ENCODE measurements around the gene PRAME. TPM values are rescaled to one million over a fixed set of nuclear protein-coding genes. Genes with fewer than 3 reads are reported as not detected.
A peak's percentile ranks its signal among the peaks of the same experiment; 100 is the strongest.
"Not testable (repeated sequence)": the region's sequence is repeated elsewhere in the genome, so short reads cannot be mapped to it uniquely, and the experiment has no call there.

Gene PRAME, protein sequence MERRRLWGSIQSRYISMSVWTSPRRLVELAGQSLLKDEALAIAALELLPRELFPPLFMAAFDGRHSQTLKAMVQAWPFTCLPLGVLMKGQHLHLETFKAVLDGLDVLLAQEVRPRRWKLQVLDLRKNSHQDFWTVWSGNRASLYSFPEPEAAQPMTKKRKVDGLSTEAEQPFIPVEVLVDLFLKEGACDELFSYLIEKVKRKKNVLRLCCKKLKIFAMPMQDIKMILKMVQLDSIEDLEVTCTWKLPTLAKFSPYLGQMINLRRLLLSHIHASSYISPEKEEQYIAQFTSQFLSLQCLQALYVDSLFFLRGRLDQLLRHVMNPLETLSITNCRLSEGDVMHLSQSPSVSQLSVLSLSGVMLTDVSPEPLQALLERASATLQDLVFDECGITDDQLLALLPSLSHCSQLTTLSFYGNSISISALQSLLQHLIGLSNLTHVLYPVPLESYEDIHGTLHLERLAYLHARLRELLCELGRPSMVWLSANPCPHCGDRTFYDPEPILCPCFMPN
- total RNA-seq (2021; ENCODE audit: unreplicated experiment) = 68.4 TPM
- 94.9 TPM for polyA plus RNA-seq (2012; ENCODE audit: insufficient read length)
- Bru-seq, nascent RNA = percentile 83 among the genes with signal in this experiment
- percentile 88 among the genes with signal in this experiment for BruChase-seq, experiment 1, labeled RNA remaining after a 2-hour chase
- percentile 89 among the genes with signal in this experiment for BruChase-seq, experiment 2, labeled RNA remaining after a 6-hour chase
- long read RNA-seq, transcript PRAME-203 (6 exons, 2,057 nt) = minor isoform, 8 of 102 reads
- long read RNA-seq, transcript PRAME-202 (6 exons, 2,196 nt) = minor isoform, 12 of 102 reads
- long read RNA-seq, transcript PRAME-205 (6 exons, 2,179 nt) = major isoform, 17 of 102 reads
- long read RNA-seq, transcript PRAME-201 (6 exons, 2,202 nt) = minor isoform, 15 of 102 reads
- long read RNA-seq, partial matches to known transcripts = 16 of 102 reads
- long read RNA-seq, other reads (novel, unspliced or antisense) = 27 of 102 reads

DNA sequence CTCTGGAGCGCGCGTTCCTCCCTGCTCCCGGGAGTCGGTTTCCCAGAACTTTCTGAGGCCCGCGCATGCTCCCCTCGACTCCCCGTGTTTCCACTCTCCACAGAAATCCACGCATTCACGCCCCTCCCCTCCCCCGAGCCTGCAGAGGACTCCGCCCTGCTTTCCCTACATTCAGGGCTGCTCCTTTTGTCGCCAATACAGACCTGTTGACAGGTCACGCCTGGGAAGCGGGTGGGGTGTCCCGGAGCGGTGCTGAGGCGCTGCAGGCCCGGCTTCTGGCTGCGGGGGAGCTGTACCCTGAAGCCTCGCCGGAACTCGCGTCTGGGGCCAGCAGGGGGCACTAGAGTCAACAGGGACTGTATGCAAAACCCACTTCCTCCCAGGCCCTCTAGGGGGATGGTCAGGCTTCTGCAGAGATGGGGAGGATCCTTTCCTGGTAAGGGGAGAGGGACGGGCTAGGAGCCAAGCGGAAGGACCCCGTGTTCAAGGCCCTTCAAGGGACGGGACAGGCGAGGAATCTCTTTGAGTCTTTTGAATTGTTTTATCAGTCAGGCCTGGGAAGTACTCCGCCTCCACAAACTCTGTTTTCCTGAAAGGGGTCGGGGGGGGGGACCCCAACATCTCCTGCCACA, at the start of gene PRAME:
TSS of gene PRAME (minus strand) at position 294 of the 632 bp plus-strand sequence. CDS start 2,433 bp downstream, outside the sequence.
- BruUV-seq (replicated peaks) = no TSS peak
- Histone ChIP-seq H3K36me3 (ENCODE audit: control insufficient read depth, insufficient read depth, low read length) (no peaks in the 10 kb centered on the region), H3K27ac (ENCODE audit: low read length) (peak within 1 kb of the TSS; percentile 44), H3K4me1 (ENCODE audit: control insufficient read depth, insufficient read depth, low read length) (peaks cover 10% of the 10 kb centered on the region), H3K9me3 (ENCODE audit: control insufficient read depth, insufficient read depth, low read depth, low read length) (no peaks in the 10 kb centered on the region), H3K4me3 (ENCODE audit: low read depth in 2 of 2, low read length in 2 of 2) (peak within 1 kb of the TSS; percentile 58 to 77), H3K27me3 (ENCODE audit: control insufficient read depth, insufficient read depth, low read length) (no peaks in the 10 kb centered on the region)
- in situ Hi-C loops (cut with HindIII; ENCODE audit: low pct_unique_long_range_greater_than_20kb, low sequenced_read_pairs) = no loop called here
- ChIA-PET POLR2A (interaction anchor here (0.7 kb wide), 1 partner anchor 55 kb away, joined by 3 read pairs; no protein-coding TSS in a partner anchor), CTCF (interaction anchor here (0.7 to 1.0 kb wide), 2 partner anchors 26 to 39 kb away, joined by 3 read pairs; partner anchors contain the start of gene ZNF280A)
- DNase-seq (ENCODE audit: low read depth, low spot score) = peak; percentile 50
- ATAC-seq = peak; percentile 96
- no peak for TF ChIP-seq POLR2AphosphoS5 (IDR thresholded peaks at IDR 0.05; ENCODE audit: low read depth, low read length)
- no peak for TF ChIP-seq TCF7L2 (IDR thresholded peaks at IDR 0.05; ENCODE audit: low read depth, low read length)
- TF ChIP-seq, protein P1, sequence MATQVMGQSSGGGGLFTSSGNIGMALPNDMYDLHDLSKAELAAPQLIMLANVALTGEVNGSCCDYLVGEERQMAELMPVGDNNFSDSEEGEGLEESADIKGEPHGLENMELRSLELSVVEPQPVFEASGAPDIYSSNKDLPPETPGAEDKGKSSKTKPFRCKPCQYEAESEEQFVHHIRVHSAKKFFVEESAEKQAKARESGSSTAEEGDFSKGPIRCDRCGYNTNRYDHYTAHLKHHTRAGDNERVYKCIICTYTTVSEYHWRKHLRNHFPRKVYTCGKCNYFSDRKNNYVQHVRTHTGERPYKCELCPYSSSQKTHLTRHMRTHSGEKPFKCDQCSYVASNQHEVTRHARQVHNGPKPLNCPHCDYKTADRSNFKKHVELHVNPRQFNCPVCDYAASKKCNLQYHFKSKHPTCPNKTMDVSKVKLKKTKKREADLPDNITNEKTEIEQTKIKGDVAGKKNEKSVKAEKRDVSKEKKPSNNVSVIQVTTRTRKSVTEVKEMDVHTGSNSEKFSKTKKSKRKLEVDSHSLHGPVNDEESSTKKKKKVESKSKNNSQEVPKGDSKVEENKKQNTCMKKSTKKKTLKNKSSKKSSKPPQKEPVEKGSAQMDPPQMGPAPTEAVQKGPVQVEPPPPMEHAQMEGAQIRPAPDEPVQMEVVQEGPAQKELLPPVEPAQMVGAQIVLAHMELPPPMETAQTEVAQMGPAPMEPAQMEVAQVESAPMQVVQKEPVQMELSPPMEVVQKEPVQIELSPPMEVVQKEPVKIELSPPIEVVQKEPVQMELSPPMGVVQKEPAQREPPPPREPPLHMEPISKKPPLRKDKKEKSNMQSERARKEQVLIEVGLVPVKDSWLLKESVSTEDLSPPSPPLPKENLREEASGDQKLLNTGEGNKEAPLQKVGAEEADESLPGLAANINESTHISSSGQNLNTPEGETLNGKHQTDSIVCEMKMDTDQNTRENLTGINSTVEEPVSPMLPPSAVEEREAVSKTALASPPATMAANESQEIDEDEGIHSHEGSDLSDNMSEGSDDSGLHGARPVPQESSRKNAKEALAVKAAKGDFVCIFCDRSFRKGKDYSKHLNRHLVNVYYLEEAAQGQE (IDR thresholded peaks at IDR 0.05; ENCODE audit: insufficient read depth in 1 of 2, low read depth in 2 of 2, low read length in 1 of 2) = no peak
- TF ChIP-seq, protein P2, sequence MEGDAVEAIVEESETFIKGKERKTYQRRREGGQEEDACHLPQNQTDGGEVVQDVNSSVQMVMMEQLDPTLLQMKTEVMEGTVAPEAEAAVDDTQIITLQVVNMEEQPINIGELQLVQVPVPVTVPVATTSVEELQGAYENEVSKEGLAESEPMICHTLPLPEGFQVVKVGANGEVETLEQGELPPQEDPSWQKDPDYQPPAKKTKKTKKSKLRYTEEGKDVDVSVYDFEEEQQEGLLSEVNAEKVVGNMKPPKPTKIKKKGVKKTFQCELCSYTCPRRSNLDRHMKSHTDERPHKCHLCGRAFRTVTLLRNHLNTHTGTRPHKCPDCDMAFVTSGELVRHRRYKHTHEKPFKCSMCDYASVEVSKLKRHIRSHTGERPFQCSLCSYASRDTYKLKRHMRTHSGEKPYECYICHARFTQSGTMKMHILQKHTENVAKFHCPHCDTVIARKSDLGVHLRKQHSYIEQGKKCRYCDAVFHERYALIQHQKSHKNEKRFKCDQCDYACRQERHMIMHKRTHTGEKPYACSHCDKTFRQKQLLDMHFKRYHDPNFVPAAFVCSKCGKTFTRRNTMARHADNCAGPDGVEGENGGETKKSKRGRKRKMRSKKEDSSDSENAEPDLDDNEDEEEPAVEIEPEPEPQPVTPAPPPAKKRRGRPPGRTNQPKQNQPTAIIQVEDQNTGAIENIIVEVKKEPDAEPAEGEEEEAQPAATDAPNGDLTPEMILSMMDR (IDR thresholded peaks at IDR 0.05) = peak; percentile 91
- intact Hi-C loops (cut with micrococcal nuclease; ENCODE audit: unreplicated experiment) = no loop called here

DNA sequence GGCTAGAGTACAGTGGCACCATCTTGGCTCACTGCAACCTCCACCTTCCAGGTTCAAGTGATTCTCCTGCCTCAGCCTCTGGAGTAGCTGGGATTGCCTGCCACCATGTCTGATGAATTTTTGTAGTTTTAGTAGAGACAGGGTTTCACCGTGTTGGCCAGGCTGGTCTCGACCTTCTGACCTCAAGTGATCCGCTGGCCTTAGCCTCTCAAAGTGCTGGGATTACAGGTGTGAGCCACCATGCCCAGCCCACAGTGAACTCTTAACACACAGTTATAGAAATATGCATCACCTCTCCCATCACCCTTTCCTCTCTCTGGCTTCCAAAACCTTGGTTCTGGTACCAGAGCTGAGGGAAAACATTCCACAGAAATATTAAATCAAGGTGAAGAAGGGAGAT, 49.0 kb upstream of the PRAME start:
- in situ Hi-C loops (cut with HindIII; ENCODE audit: low pct_unique_long_range_greater_than_20kb, low sequenced_read_pairs); CTCF ChIA-PET; BruUV-seq (replicated peaks); POLR2A ChIA-PET; H3K27ac ChIP-seq (ENCODE audit: low read length); intact Hi-C loops (cut with micrococcal nuclease; ENCODE audit: unreplicated experiment); H3K4me3 ChIP-seq (ENCODE audit: low read depth in 2 of 2, low read length in 2 of 2); H3K36me3 ChIP-seq (ENCODE audit: control insufficient read depth, insufficient read depth, low read length); H3K4me1 ChIP-seq (ENCODE audit: control insufficient read depth, insufficient read depth, low read length); DNase-seq (ENCODE audit: low read depth, low spot score); ATAC-seq; H3K9me3 ChIP-seq (ENCODE audit: control insufficient read depth, insufficient read depth, low read depth, low read length); H3K27me3 ChIP-seq (ENCODE audit: control insufficient read depth, insufficient read depth, low read length): not testable (repeated sequence)

Measured in Panc1 (cell line).